ENCODE data around the gene CA10.
A peak's percentile ranks its signal among the peaks of the same experiment; 100 is the strongest.

The CA10 gene

GRCh38 chr17:51770027-51770759, 388.3 kb downstream of the CA10 start:
- DNase-seq (ENCODE audit: low spot score) (no peak), FAIRE-seq (no peak)

- DNase-seq (ENCODE audit: low spot score) (no peak), FAIRE-seq (no peak)
These were observed 389.3 kb downstream of the CA10 start for GRCh38 chr17:51769231-51769630.

- FAIRE-seq (no peak), DNase-seq (ENCODE audit: low spot score) (no peak)
These were observed 389.8 kb downstream of the CA10 start for GRCh38 chr17:51768706-51769105.

GRCh38 chr17:51767287-51767686, 391.2 kb downstream of the CA10 start:
- FAIRE-seq (no peak), DNase-seq (ENCODE audit: low spot score) (no peak)

GRCh38 chr17:51765282-51766135, 393.0 kb downstream of the CA10 start:
- DNase-seq (ENCODE audit: low spot score) (no peak), FAIRE-seq (no peak)

GRCh38 chr17:51764387-51764971, 394.0 kb downstream of the CA10 start:
- DNase-seq (ENCODE audit: low spot score) (peak; percentile 79), FAIRE-seq (peak; percentile 73)

- DNase-seq (ENCODE audit: low spot score) = no peak
- no peak for FAIRE-seq
These were observed 395.5 kb downstream of the CA10 start for GRCh38 chr17:51763058-51763457.

- no peak for FAIRE-seq
These were observed 397.4 kb downstream of the CA10 start for GRCh38 chr17:51761105-51761504.

GRCh38 chr17:51759260-51759659, 399.3 kb downstream of the CA10 start:
- FAIRE-seq = no peak

More at GRCh38 chr17:51761105-51761504, 397.4 kb downstream of the CA10 start:
- DNase-seq (ENCODE audit: low spot score) = no peak

GRCh38 chr17:51751072-51751471, 407.4 kb downstream of the CA10 start:
- FAIRE-seq = no peak
- no peak for DNase-seq (ENCODE audit: low spot score)

More at GRCh38 chr17:51759260-51759659, 399.3 kb downstream of the CA10 start:
- no peak for DNase-seq (ENCODE audit: low spot score)

GRCh38 chr17:51748749-51749604, 409.5 kb downstream of the CA10 start:
- FAIRE-seq (no peak), DNase-seq (ENCODE audit: low spot score) (no peak)

GRCh38 chr17:51746421-51746820, 412.1 kb downstream of the CA10 start:
- FAIRE-seq (no peak), DNase-seq (ENCODE audit: low spot score) (no peak)

- DNase-seq (ENCODE audit: low spot score) = no peak
- no peak for FAIRE-seq
These were observed 412.5 kb downstream of the CA10 start for GRCh38 chr17:51745993-51746392.

GRCh38 chr17:51743477-51743876, 415.0 kb downstream of the CA10 start:
- FAIRE-seq (no peak), DNase-seq (ENCODE audit: low spot score) (no peak)

- no peak for DNase-seq (ENCODE audit: low spot score)
- FAIRE-seq = no peak
These were observed 415.9 kb downstream of the CA10 start for GRCh38 chr17:51742571-51742970.

GRCh38 chr17:51741458-51741857, 417.1 kb downstream of the CA10 start:
- DNase-seq (ENCODE audit: low spot score) (no peak), FAIRE-seq (no peak)

GRCh38 chr17:51740531-51740930, 418.0 kb downstream of the CA10 start:
- DNase-seq (ENCODE audit: low spot score) = no peak
- FAIRE-seq = no peak

- FAIRE-seq (no peak), DNase-seq (ENCODE audit: low spot score) (no peak)
These were observed 419.1 kb downstream of the CA10 start for GRCh38 chr17:51739245-51739886.

GRCh38 chr17:51736356-51736755, 422.2 kb downstream of the CA10 start:
- no peak for DNase-seq (ENCODE audit: low spot score)
- FAIRE-seq = no peak

GRCh38 chr17:51734976-51735375, 423.5 kb downstream of the CA10 start:
- FAIRE-seq (no peak), DNase-seq (ENCODE audit: low spot score) (no peak)

- no peak for DNase-seq (ENCODE audit: low spot score)
- FAIRE-seq = no peak
These were observed 424.1 kb downstream of the CA10 start for GRCh38 chr17:51734462-51734861.
